Measurements from ENCODE around the gene SLC12A3. TPM values are rescaled to one million over a fixed set of nuclear protein-coding genes. Genes with fewer than 3 reads are reported as not detected.

SLC12A3 gene
- polyA plus RNA-seq, 2 of the 4 experiments (the other 2 are of a cell fraction): 0.08 to 0.09 TPM

DNA sequence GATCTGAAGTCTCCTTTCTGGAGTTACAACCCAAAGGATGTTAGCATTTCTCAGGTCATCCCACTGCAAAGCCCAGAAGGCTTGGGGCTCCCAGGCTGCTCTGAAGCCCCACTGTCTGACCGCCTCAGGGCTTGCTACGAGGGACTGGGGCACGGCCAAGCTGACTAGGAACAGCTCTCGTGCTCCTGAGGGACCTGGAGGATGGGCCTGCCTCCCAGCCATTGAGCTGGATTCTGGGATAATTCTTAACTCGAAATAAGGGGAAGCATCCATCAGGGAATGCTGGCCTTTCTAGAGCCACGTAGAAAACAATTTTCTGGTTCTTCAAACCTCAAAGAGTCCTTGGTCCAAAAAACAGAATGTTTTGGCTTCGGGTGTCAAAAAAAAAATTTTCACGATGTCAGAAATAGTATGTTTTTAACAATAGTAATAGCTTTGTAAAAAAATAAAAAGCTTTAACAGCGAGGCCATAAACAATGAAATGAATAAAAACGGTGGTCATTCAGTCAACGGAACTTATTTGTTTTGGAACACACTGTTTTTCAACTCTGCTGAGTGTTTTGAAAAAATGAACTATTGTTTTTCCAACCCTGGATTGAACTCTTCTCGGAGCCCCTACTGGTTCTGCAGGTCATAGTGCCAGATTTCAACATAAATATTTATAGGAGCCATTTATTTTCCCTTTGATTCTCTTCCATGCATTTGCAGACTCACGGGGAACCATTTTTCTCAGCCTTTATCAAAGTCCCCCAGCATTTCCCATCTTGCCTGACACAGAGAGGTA, 50.5 kb downstream of the SLC12A3 start:
- no peak for FAIRE-seq
- no peak overlapping the region for H3K4me2 ChIP-seq
- H3K4me1 ChIP-seq: no peaks in the 10 kb centered on the region
- H3K27ac ChIP-seq: no peak overlapping the region
- no peak for DNase-seq (ENCODE audit: low read depth in 1 of 2, low spot score in 1 of 2)
- ChIA-PET CTCF (interaction anchor here (1.3 kb wide), 1 partner anchor 14 kb away, joined by 3 read pairs; no protein-coding TSS in a partner anchor), POLR2A (interaction anchor here (1.0 kb wide), 1 partner anchor 16 kb away, joined by 5 read pairs; the partner anchor contains the start of gene HERPUD1)
- ATAC-seq: no peak
- WGBS (ENCODE audit: missing lambda C conversion rate): 57% methylated on average over 13 of the region's 13 CpGs
- no peak for TF ChIP-seq JUN (IDR thresholded peaks at IDR 0.05)
- TF ChIP-seq CHD2 (IDR thresholded peaks at IDR 0.05; ENCODE audit: low read length, partially characterized antibody): no peak
- no peak for TF ChIP-seq SREBF2 (IDR thresholded peaks at IDR 0.05)
- TF ChIP-seq NR3C1 (IDR thresholded peaks at IDR 0.05): no peak
- TF ChIP-seq HOXB5 (CRISPR knock-in tag; IDR thresholded peaks at IDR 0.05): no peak
- no peak for TF ChIP-seq KDM5A (IDR thresholded peaks at IDR 0.05)
- TF ChIP-seq, protein P1, sequence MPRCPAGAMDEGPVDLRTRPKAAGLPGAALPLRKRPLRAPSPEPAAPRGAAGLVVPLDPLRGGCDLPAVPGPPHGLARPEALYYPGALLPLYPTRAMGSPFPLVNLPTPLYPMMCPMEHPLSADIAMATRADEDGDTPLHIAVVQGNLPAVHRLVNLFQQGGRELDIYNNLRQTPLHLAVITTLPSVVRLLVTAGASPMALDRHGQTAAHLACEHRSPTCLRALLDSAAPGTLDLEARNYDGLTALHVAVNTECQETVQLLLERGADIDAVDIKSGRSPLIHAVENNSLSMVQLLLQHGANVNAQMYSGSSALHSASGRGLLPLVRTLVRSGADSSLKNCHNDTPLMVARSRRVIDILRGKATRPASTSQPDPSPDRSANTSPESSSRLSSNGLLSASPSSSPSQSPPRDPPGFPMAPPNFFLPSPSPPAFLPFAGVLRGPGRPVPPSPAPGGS (IDR thresholded peaks at IDR 0.05): no peak
- TF ChIP-seq, protein P2, sequence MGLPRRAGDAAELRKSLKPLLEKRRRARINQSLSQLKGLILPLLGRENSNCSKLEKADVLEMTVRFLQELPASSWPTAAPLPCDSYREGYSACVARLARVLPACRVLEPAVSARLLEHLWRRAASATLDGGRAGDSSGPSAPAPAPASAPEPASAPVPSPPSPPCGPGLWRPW (IDR thresholded peaks at IDR 0.05): no peak
- TF ChIP-seq RFX5 (IDR thresholded peaks at IDR 0.05): no peak
- TF ChIP-seq, protein P3, sequence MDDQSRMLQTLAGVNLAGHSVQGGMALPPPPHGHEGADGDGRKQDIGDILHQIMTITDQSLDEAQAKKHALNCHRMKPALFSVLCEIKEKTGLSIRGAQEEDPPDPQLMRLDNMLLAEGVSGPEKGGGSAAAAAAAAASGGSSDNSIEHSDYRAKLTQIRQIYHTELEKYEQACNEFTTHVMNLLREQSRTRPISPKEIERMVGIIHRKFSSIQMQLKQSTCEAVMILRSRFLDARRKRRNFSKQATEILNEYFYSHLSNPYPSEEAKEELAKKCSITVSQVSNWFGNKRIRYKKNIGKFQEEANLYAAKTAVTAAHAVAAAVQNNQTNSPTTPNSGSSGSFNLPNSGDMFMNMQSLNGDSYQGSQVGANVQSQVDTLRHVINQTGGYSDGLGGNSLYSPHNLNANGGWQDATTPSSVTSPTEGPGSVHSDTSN (IDR thresholded peaks at IDR 0.05): no peak
- TF ChIP-seq FOSB (CRISPR knock-in tag; IDR thresholded peaks at IDR 0.05): no peak
- no peak for TF ChIP-seq RCOR1 (IDR thresholded peaks at IDR 0.05; ENCODE audit: low read depth, low read length)
- TF ChIP-seq, protein P4, sequence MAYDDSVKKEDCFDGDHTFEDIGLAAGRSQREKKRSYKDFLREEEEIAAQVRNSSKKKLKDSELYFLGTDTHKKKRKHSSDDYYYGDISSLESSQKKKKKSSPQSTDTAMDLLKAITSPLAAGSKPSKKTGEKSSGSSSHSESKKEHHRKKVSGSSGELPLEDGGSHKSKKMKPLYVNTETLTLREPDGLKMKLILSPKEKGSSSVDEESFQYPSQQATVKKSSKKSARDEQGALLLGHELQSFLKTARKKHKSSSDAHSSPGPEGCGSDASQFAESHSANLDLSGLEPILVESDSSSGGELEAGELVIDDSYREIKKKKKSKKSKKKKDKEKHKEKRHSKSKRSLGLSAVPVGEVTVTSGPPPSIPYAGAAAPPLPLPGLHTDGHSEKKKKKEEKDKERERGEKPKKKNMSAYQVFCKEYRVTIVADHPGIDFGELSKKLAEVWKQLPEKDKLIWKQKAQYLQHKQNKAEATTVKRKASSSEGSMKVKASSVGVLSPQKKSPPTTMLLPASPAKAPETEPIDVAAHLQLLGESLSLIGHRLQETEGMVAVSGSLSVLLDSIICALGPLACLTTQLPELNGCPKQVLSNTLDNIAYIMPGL (CRISPR knock-in tag; IDR thresholded peaks at IDR 0.05; ENCODE audit: borderline replicate concordance): no peak
- no peak for TF ChIP-seq ZC3H11A (IDR thresholded peaks at IDR 0.05)
- TF ChIP-seq RAD21 (conservative IDR thresholded peaks at IDR 0.05 in 1 of 2, IDR thresholded peaks at IDR 0.05 in 1 of 2): no peak
- no peak for TF ChIP-seq CBX2 (IDR thresholded peaks at IDR 0.05; ENCODE audit: borderline replicate concordance, low read depth)
- TF ChIP-seq ZSCAN20 (CRISPR knock-in tag; IDR thresholded peaks at IDR 0.05): no peak
- TF ChIP-seq POLR2AphosphoS2 (conservative IDR thresholded peaks at IDR 0.05; ENCODE audit: low read length): no peak
- TF ChIP-seq, protein P5, sequence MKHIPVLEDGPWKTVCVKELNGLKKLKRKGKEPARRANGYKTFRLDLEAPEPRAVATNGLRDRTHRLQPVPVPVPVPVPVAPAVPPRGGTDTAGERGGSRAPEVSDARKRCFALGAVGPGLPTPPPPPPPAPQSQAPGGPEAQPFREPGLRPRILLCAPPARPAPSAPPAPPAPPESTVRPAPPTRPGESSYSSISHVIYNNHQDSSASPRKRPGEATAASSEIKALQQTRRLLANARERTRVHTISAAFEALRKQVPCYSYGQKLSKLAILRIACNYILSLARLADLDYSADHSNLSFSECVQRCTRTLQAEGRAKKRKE (CRISPR knock-in tag; IDR thresholded peaks at IDR 0.05; ENCODE audit: low read depth): no peak
- no peaks in the 10 kb centered on the region for H3K9me3 ChIP-seq
- no peak overlapping the region for H3K4me3 ChIP-seq

Data from A549 (cell line).